Measurements from ENCODE around the gene C6orf89. TPM values are rescaled to one million over a fixed set of nuclear protein-coding genes. Genes with fewer than 3 reads are reported as not detected.

Gene C6orf89
- total and polyA plus RNA-seq, 2 of the 8 experiments (the other 6 are each of a cell fraction or from before 2014, with no cell fraction given), result 4.6 to 12.3 TPM

- Histone ChIP-seq H4K20me1 (replicated peaks in 1 of 2; ENCODE audit: control insufficient read depth in 1 of 2, insufficient read depth in 2 of 2, low read length in 2 of 2) (no peaks in the 10 kb centered on the region), H4K91ac (replicated peaks; ENCODE audit: insufficient read length, low read length) (no peak overlapping the region), H3K4me1 (replicated peaks in 1 of 4; ENCODE audit: control insufficient read depth in 3 of 4, insufficient read depth in 4 of 4, low read length in 3 of 4) (peaks cover 3 to 23% (median 5%) of the 10 kb centered on the region in 4 experiments), H3K4me3 (ENCODE audit: extremely low read depth in 1 of 4, insufficient read depth in 2 of 4, low read depth in 3 of 4, low read length in 4 of 4) (no peak overlapping the region), H3K79me2 (ENCODE audit: control insufficient read depth in 1 of 2, insufficient read depth in 2 of 2, low read length in 2 of 2) (no peaks in the 10 kb centered on the region), H2BK120ac (replicated peaks; ENCODE audit: low read depth, low read length) (no peak overlapping the region), H4K8ac (ENCODE audit: extremely low read depth, insufficient read depth, low read length) (no peak overlapping the region; the same call in 1 of the 2 replicates), H2BK12ac (ENCODE audit: low read depth, low read length) (peak overlapping the region; percentile 70; the same call in 1 of the 2 replicates), H3K14ac (ENCODE audit: insufficient read length) (no peak overlapping the region), H2BK15ac (ENCODE audit: low read length) (no peak overlapping the region; the same call in 1 of the 2 replicates), H3K27ac (ENCODE audit: low read depth, low read length) (no peak overlapping the region), H3K9ac (replicated peaks in 1 of 4; ENCODE audit: extremely low read depth in 1 of 4, low read depth in 3 of 4, low read length in 3 of 4) (no peak overlapping the region), H2AFZ (ENCODE audit: low read length) (no peak overlapping the region), H4K5ac (ENCODE audit: insufficient read length, low read depth, low read length) (no peak overlapping the region), H2BK5ac (ENCODE audit: low read depth, low read length) (no peak overlapping the region), H3K27me3 (replicated peaks in 1 of 4; ENCODE audit: control insufficient read depth in 3 of 4, extremely low read depth in 1 of 4, insufficient read depth in 3 of 4, low read length in 3 of 4) (no peaks in the 10 kb centered on the region), H3K79me1 (ENCODE audit: low read depth, low read length) (no peaks in the 10 kb centered on the region), H3K56ac (replicated peaks; ENCODE audit: insufficient read length, low read depth, low read length) (no peak overlapping the region), H3K23ac (ENCODE audit: insufficient read length) (no peak overlapping the region), H3K18ac (ENCODE audit: extremely low read depth, low read length) (no peak overlapping the region), H3K9me3 (ENCODE audit: insufficient read depth in 2 of 2, low read depth in 1 of 2, low read length in 1 of 2) (no peaks in the 10 kb centered on the region), H3K36me3 (ENCODE audit: control insufficient read depth in 2 of 4, insufficient read depth in 4 of 4, low read length in 3 of 4) (no peaks in the 10 kb centered on the region), H3K23me2 (ENCODE audit: low read depth, low read length) (no peaks in the 10 kb centered on the region), H3K4me2 (ENCODE audit: insufficient read depth in 1 of 2, low read depth in 2 of 2, low read length in 2 of 2) (peak overlapping the region in 1 of 2 experiments; percentile 15; a peak in 1 of 4 replicates), H2BK20ac (ENCODE audit: low read length) (peak overlapping the region; percentile 84; the same call in 1 of the 2 replicates), H3K4ac (replicated peaks; ENCODE audit: insufficient read length, low read depth, low read length) (no peak overlapping the region), H2AK5ac (ENCODE audit: low read depth, low read length) (no peak overlapping the region)
- FAIRE-seq (no peak), DNase-seq (ENCODE audit: low read depth in 1 of 2, low spot score in 2 of 2) (no peak)
- WGBS, 2 experiments (ENCODE audit: extremely low coverage in 1 of 2, insufficient coverage in 1 of 2, insufficient read length in 1 of 2, insufficient replicate concordance in 2 of 2, low coverage in 1 of 2, low lambda C conversion rate in 2 of 2, missing lambda C conversion rate in 1 of 2), result 83% methylated on average over 12 of the region's 12 CpGs; no CpG with 5 or more reads in 1 of the 2 experiments
- ChIA-PET CTCF (ENCODE audit: partially characterized antibody) (interaction anchor here (1.4 kb wide), 1 partner anchor 70 kb away, joined by 8 read pairs; no protein-coding TSS in a partner anchor), POLR2A (ENCODE audit: partially characterized antibody) (interaction anchor here (1.6 kb wide), 1 partner anchor 9 kb away, joined by 5 read pairs; no protein-coding TSS in a partner anchor)
Observed at GRCh38 chr6:36947570-36948351, 62.0 kb downstream of the C6orf89 start.
